Measurements from ENCODE around the gene WDR77.

- TF ChIP-seq CTCF (conservative IDR thresholded peaks at IDR 0.05; ENCODE audit: low read depth, low read length): no peak
- TF ChIP-seq NFE2L2 (IDR thresholded peaks at IDR 0.05; ENCODE audit: low read depth, low read length): no peak
- no peak for TF ChIP-seq MAFK (IDR thresholded peaks at IDR 0.05; ENCODE audit: low read depth, low read length)
- no peak for TF ChIP-seq MAZ (IDR thresholded peaks at IDR 0.05; ENCODE audit: borderline replicate concordance, low read depth, low read length)
- TF ChIP-seq RCOR1 (IDR thresholded peaks at IDR 0.05; ENCODE audit: insufficient replicate concordance, low read length): no peak
- TF ChIP-seq POLR2A (IDR thresholded peaks at IDR 0.05; ENCODE audit: low read depth, low read length): no peak
- no peak for TF ChIP-seq MXI1 (IDR thresholded peaks at IDR 0.05; ENCODE audit: borderline replicate concordance, low read depth, low read length)
Measured at GRCh38 chr1:111446967-111447892, 1.8 kb downstream of the WDR77 start.

Data from IMR-90 (cell line).